RWPE2 (cell line): ENCODE results near the gene CTR9.

Experiments
- ATAC-seq: fragments of 200-7000 bp; cut with Tn5 transposase; 3 replicates; pipeline ENCODE4 v1.9.1; 2021; ENCODE audit warnings: low read depth
- DNase-seq: peaks from one replicate; pipeline ENCODE4 v3.0.0-alpha.2; 2020; ENCODE audit warnings: low spot score
- H3K27ac ChIP-seq: fragments of 450-650 bp; 2 replicates; pipeline ENCODE4 v1.5.1; 2017; ENCODE audit warnings: mild to moderate bottlenecking; ENCODE audit not compliant: poor library complexity, severe bottlenecking
- H3K27me3 ChIP-seq: fragments of 250-450 bp; sonication (Bioruptor Pico); 2 replicates; pipeline ENCODE4 v1.5.1; 2021; ENCODE audit warnings: mild to moderate bottlenecking, moderate library complexity; ENCODE audit not compliant: insufficient read depth, poor library complexity, severe bottlenecking
- H3K36me3 ChIP-seq: fragments of 250-450 bp; sonication (Bioruptor Pico); 2 replicates; pipeline ENCODE4 v1.5.1; 2020; ENCODE audit warnings: low read depth, mild to moderate bottlenecking, moderate library complexity
- H3K4me1 ChIP-seq: fragments of 250-450 bp; sonication (Bioruptor Pico); 2 replicates; pipeline ENCODE4 v1.5.1; 2021; ENCODE audit warnings: mild to moderate bottlenecking, moderate library complexity; ENCODE audit not compliant: insufficient read depth, poor library complexity, severe bottlenecking
- H3K4me3 ChIP-seq: fragments of 250-450 bp; sonication (Bioruptor Pico); 2 replicates; pipeline ENCODE4 v1.5.1; 2021; ENCODE audit warnings: mild to moderate bottlenecking, moderate library complexity; ENCODE audit not compliant: severe bottlenecking
- H3K9me3 ChIP-seq: fragments of 250-450 bp; sonication (Bioruptor Pico); 2 replicates; pipeline ENCODE4 v1.5.1; 2021; ENCODE audit warnings: mild to moderate bottlenecking, moderate library complexity; ENCODE audit not compliant: severe bottlenecking
- TF ChIP-seq, protein P1 (sequence below): fragments of 450-650 bp; IDR thresholded peaks from one replicate; pipeline ENCODE4 v1.5.1; 2017; ENCODE audit warnings: mild to moderate bottlenecking, moderate library complexity; ENCODE audit not compliant: poor library complexity, severe bottlenecking

The CTR9 gene

DNA sequence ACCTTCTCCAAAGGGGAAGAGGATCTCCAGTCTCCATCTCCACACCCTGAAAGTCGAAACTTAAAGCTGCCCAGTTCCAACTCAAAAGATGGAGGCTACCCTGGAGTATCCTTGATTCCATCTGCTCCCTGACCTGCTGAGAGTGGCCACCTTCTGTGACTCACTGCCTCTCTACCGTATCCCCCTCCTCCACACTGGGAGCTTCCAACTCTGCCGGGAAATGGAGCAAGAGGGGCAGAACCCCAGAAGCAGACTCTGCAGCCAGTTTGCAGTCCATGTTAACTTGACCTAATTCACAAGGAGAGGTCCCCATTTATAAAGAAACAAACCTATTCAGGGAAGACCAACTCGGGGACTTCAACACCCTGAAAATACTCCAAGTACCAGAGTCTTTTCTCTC is 35.5 kb upstream of the CTR9 start:
- no peaks in the 10 kb centered on the region for H3K4me1 ChIP-seq
- no peak for DNase-seq
- H3K36me3 ChIP-seq, result no peaks in the 10 kb centered on the region
- no peak for ATAC-seq
- H3K27me3 ChIP-seq, result no peaks in the 10 kb centered on the region
- H3K9me3 ChIP-seq, result no peaks in the 10 kb centered on the region
- TF ChIP-seq, protein P1, sequence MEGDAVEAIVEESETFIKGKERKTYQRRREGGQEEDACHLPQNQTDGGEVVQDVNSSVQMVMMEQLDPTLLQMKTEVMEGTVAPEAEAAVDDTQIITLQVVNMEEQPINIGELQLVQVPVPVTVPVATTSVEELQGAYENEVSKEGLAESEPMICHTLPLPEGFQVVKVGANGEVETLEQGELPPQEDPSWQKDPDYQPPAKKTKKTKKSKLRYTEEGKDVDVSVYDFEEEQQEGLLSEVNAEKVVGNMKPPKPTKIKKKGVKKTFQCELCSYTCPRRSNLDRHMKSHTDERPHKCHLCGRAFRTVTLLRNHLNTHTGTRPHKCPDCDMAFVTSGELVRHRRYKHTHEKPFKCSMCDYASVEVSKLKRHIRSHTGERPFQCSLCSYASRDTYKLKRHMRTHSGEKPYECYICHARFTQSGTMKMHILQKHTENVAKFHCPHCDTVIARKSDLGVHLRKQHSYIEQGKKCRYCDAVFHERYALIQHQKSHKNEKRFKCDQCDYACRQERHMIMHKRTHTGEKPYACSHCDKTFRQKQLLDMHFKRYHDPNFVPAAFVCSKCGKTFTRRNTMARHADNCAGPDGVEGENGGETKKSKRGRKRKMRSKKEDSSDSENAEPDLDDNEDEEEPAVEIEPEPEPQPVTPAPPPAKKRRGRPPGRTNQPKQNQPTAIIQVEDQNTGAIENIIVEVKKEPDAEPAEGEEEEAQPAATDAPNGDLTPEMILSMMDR, result no peak
- no peak overlapping the region for H3K27ac ChIP-seq
- H3K4me3 ChIP-seq, result no peak overlapping the region

DNA sequence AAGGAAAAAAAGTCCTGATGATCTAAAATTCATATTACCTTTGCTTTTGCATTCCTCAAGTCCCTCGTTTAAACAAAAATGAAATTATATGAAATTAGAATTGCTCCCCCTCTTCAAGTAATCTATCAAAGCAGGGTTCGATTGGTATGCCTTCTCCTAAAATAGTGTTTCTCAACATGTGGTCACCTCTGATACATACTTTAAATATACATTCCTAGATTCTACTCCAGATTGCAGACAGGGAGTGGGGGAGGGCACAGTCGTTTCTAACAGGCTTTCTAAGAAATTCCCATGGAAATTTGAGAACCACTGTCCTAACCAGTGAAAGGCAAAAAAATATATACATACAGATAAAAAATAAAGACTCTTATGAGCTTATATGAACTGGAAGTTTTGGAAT is 34.9 kb upstream of the CTR9 start:
- TF ChIP-seq, protein P1, result no peak
- H3K36me3 ChIP-seq, result no peaks in the 10 kb centered on the region
- no peak overlapping the region for H3K27ac ChIP-seq
- H3K4me1 ChIP-seq, result no peaks in the 10 kb centered on the region
- ATAC-seq, result no peak
- no peaks in the 10 kb centered on the region for H3K9me3 ChIP-seq
- DNase-seq, result no peak
- H3K4me3 ChIP-seq, result no peak overlapping the region
- H3K27me3 ChIP-seq, result no peaks in the 10 kb centered on the region

DNA sequence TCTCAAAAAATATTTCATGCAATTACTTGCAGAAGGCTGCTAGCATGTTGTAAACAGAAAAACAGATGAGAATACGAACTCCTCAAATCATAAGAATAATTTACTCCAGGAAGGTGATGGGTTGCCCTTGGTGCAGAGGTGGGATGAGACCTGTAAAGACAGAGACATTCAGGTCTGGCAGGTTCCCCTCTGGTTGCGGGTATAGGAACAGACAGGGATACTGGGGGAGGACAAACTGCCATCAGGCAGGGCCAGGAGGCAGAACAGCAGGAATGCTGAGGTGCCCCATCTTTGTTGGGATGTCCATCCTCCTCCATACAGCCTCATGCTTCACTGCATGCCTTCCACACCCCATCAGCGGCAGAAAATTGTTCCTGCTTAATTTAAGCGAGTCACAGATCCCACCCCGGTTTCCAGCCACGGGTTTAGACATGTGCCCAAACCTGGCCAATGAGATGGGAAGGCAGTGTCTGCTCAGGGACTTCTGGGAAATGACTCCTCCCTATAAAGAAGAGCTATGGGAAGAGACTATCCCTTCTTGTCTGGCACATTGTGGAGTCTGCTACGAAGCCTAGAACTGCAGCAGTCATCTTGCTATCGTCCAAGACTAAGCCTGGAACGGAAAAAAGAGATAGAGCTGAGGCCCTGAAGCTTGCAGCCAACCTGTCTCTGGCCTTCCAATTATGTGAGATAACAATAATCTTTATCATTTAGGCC is 34.3 kb upstream of the CTR9 start:
- Histone ChIP-seq H3K4me3 (no peak overlapping the region), H3K9me3 (no peaks in the 10 kb centered on the region), H3K4me1 (no peaks in the 10 kb centered on the region), H3K27me3 (no peaks in the 10 kb centered on the region), H3K27ac (no peak overlapping the region), H3K36me3 (no peaks in the 10 kb centered on the region)
- ATAC-seq, result no peak
- TF ChIP-seq, protein P1, result no peak
- no peak for DNase-seq

DNA sequence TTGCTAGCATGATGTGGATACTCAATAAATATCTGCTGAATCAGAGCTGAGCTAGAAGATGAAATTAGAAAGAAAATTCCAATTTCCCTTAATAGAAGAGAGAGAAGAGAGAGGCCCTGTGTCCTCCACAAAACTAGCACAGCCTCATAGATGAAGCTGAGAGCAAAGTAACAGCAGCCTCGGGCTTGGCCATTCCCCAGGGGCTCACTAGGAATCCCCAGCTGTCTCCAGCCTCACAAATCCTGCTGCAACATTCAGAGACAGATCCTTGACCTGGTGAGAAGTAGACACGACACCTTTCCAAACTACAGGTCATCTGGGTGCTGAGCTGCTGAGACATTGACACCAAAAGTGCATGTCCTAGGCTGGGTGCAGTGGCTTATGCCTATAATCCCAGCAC is 31.4 kb upstream of the CTR9 start:
- no peaks in the 10 kb centered on the region for H3K9me3 ChIP-seq
- DNase-seq (no peak), ATAC-seq (no peak)
- TF ChIP-seq, protein P1, result no peak
- H3K36me3 ChIP-seq, result no peaks in the 10 kb centered on the region
- no peaks in the 10 kb centered on the region for H3K4me1 ChIP-seq
- H3K4me3 ChIP-seq, result no peak overlapping the region
- no peak overlapping the region for H3K27ac ChIP-seq
- no peaks in the 10 kb centered on the region for H3K27me3 ChIP-seq

DNA sequence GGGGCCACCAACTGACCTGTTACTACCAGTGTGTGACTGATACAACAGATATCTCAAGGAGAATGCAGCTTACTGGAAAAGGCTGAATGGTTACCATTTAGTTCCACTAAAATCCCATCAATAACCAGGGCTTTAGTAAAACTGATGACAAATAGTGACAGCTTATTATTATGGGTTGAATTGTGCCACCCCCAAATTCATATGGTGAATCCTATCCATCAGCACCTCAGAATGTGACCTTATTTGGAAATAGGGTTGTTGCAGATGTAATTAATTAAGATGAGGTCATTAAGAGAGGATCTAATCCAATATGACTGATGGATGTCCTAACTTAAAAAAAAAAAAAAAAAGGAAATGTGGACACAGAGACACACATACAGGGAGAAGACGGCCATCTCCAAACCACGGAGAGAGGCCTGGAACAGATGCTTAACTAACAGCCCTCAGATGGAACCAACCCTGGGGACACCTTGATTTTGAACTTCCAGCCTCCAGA is 30.1 kb upstream of the CTR9 start:
- Histone ChIP-seq H3K27ac (no peak overlapping the region), H3K27me3 (no peaks in the 10 kb centered on the region), H3K9me3 (no peaks in the 10 kb centered on the region), H3K4me1 (peaks cover 4% of the 10 kb centered on the region), H3K36me3 (no peaks in the 10 kb centered on the region), H3K4me3 (no peak overlapping the region)
- ATAC-seq (no peak), DNase-seq (no peak)
- TF ChIP-seq, protein P1, result no peak
